Measurements from ENCODE around the gene KIAA2012.
"Not testable (repeated sequence)": the region's sequence is repeated elsewhere in the genome, so short reads cannot be mapped to it uniquely, and the experiment has no call there.

Gene KIAA2012

DNA sequence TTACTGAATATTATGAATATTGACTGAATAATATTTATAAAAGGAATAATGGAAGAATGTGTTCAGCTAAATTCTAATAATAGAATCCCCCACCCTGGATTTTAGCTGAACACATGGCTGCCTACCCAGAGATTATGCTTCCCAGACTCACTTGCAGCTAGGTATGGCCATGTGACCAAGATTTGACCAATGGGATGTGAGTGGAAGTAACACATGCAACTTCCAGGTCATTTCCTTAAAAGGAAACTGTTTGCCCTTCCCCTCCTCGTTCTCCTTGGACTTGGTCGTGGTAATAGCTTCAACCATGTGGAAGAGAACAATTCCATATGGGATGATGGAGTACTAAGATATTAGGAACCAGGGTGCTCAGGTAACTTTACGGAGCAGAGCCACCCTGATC lies 47.8 kb downstream of the KIAA2012 start:
- DNase-seq = no peak

DNA sequence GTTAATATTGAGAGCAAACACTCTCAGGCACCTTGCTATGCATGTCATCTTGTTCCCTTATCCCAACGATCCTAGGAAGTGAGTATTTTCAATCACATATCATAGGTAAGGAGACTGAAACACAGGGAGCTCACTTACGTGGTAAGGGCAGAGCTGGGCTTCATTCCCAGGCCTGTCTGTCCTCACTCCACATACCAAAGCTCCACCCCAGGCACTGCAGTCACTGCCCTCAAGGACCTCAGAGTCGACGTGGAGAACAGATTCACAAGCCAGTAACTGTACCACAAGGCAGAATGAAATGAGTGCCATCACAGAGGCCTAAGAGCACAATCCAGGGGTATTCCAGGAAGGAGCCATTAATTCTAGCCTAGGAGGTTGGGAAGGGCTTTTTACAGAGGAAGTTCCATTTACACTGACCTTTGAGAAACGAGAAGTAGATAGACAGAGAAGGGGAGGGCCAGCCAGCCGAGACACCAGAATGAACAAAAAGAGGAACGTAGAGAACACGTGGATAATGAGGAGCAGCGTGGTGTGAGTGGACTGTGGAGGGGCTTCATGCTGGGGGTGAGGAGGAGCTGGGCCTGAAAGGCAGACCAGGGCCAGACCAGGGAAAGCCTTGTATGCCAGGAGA lies 48.6 kb downstream of the KIAA2012 start:
- DNase-seq = no peak

DNA sequence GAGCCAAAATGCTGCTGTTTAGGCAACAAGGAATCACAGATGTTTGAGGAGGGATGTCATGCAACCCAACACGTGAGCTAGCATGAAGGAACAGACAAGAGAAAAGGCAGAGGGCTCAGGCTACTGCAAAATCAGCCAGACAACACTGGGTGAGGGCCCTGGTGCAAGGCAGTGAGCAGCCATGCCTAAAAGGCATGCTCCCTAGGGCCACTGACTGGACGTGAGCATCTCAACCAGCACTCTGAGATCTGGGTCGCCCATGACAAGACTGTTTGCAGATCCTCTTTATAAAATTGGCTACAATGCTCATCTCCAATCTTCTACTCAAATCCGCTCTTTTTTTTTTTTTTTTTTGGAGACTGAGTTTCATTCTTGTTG lies 49.1 kb downstream of the KIAA2012 start:
- DNase-seq = no peak

DNA sequence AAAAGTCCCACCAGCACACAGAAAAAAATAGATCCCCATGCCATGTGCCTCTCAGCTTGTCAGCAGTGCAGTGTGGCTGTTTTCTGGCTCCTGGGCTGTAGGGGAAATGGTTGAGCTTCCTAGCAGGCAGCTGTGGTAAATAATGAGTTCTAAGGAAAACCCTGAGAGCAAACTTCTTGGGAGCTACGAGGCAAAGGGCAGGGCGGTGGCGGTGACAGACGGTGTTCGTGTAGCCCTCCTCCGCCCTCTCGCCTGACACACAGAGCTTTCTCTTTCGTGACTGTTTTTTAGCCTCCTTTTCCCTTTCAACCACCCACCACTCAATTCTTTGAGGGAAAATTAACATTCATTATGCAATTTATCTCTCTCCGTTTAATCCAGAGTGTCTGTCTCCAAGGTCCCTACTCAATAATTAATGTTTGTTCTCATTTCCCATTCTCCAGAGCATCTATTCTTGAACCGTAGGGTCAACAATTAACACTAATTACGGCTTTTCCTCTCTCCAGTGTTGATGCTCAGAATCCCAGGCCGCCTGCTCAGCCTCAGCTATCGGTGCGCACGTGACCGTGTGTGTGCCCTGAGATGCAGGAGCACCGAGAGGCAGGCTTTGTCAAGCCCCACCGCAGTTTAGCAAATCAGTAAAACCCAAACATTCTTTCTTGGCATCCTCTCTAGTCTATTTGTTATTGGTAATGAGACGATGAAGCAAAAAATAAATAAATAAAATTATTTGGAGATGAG lies 50.1 kb downstream of the KIAA2012 start:
- no peak for DNase-seq

DNA sequence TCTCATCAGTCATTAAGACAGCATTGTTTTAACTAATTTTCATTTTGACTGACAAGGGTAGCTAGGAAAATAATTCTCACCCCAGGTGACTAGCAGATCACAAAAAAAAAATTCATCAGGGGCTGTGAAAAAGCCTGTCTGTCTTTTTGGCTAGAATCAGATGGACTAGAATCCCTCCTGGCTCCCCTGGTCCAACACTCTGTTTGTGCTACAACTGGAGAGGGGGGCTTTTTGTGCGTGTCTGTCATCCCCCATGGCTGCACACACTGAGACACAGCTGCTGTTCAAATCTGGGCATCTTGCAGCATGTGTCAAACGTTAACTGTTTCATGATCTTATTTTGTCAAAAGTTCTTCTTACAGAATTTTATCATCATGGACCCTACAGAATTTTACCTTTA lies 51.2 kb downstream of the KIAA2012 start:
- DNase-seq = no peak

DNA sequence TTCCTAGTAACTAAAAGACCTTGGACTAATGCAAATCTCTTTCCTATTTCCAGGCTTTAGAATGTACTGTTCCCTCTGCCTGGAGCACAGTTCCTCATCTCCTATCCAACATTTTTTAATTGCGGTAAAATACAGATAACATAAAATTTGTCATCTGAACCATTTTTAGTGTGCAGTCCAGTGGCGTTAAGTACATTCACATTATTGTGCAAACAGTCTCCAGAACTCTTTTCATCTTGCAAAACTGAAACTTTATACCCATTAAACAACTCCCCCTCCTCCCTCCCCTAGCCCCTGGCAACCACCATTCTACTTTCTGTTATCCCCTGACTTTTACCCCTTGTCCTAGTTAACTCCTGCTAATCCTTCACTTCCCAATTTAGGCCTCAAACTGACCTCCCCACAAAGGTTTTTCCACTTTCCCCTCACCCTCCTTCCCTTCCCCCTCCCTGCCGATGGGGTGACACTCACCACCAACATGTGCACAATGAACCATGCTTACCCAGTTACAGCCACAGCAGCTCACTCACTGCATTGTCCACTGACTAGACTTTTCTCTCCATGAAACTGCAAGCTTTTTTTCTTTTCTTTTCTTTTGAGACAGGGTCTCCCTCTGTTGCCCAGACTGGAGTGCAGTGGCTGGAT lies 54.8 kb downstream of the KIAA2012 start:
- DNase-seq = no peak

DNA sequence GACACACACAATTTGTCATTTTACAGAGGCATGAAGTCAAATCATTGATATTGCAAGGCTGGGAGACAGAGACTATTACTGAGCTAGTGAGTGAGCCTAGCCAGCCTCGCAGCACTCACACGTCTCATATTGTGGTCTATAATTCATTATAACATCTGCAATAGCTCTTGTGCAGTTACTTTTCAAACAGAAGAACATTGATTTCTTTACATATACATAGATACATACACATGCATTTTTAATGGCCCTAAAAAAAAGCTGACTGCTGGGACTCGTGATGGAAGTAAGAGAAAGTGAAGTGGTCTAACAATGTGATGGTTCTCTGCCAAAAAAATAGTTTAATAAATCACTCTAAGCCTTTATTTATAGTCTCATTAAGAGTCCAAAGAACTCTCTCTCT lies 56.8 kb downstream of the KIAA2012 start:
- DNase-seq = no peak

DNA sequence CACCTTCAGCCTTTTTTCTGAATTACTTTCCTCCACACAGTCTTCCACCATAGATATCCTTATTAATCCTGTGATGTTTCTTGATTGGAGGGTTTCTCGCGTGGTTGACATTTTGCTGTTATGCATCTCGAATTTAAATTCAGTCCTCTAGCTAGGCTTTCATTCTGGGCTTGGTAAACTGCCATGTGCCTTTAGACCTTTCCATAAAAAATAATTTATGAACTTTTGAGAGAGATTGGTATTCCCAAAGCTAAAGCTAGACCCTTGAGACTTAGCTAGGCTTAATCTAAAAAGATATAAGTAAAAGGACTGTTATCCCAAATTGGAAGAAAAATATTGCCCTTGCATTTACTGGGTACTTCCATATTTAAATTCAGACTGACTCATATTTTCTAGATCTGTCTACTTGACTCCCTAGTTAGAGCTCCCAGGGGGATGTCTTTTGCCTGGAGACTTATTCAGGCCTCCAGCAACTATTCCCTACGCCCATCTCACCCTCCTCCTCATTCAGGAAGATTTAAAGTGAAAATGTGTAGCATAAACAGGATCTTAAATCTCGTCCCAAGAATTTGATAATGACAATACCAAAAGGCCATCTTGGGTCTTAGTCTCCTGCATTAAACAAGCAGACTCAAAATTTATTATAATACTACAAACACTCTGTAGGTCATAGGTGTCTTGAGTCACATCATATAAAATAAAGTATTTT lies 60.3 kb downstream of the KIAA2012 start:
- DNase-seq = no peak

DNA sequence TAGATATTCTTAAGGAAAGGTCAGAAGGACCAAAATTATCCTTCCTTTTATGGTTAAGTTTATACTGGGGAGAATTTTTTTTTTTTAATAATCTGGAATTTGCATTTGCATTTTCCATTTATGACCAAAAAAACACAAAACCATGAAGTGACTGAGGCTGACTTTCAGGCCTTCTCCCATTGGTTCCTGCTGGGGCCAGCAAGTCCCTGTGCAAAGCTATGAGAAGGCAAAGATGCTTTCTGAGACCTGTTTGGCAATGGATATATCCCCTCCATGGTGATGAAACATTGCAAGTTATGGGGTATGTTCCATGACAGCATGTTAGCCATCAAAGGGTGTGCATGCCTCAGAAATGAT lies 60.8 kb downstream of the KIAA2012 start:
- DNase-seq = no peak

DNA sequence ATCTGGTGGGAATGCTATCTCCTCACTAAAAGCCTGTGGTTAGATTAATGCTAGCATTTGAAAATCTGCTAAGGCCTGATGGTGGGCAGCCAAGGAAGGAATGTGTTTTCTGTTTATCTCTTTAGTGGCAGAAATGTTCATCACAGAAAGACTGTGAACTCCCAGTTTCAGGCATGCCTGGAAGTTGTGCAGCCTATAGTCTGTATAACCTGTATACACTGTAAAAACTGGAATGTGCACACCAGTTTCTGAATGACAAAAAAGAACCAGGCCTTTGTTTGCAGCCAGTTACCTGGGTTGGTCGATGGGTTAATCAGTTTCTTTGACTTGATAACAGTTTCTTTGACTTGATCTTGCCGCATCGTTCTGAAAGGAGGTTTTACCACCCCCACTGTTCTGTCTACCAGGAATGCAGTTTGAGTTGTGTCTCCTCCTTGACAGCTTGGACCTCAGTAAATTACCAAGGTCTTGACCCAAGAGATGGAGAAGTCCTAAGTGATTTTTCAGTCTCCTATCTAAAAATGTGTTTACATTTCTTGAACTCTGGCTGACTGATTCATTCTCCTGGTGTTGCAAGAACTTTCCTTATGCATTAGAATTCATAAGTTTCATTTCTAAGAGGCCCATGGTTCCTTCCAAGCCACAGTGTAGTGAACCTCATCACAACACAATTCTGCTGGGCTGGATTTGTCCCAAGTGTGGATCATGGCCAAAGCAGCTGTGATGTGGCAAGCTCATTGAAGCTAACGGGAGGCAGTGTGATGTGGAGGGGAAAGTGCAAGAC lies 62.2 kb downstream of the KIAA2012 start:
- no peak for DNase-seq

DNA sequence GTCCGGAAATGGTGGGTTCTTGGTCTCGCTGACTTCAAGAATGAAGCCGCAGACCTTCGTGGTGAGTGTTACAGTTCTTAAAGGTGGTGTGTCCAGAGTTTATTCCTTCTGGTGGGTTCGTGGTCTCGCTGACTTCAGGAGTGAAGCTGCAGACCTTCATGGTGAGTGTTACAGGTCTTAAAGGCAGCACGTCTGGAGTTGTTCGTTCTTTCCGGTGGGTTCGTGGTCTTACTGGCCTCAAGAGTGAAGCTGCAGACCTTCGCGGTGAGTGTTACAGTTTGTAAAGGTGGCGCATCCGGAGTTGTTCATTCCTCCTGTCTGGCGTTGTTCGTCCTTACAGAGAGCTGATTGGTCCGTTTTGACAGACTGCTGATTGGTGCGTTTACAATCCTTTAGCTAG lies 63.0 kb downstream of the KIAA2012 start:
- not testable (repeated sequence) for DNase-seq

DNA sequence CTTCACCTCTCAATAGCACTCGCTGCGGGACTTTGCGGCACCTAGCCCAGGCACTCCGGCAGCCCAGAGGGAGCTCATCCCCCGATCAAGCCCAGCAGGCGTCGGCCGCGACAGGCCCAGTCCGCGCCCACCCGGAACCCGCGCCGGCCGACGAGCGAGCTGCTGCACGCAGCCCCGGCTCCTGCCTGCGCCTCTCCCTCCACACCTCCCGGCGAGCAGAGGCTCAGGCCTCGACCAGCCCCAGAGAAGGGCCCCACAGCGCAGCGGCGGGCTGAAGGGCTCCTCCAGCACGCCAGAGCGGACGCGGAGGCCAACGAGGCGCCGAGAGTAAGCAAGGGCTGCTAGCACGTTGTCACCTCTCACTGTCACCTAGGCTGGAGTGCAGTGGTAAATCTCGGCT lies 63.5 kb downstream of the KIAA2012 start:
- DNase-seq = no peak

DNA sequence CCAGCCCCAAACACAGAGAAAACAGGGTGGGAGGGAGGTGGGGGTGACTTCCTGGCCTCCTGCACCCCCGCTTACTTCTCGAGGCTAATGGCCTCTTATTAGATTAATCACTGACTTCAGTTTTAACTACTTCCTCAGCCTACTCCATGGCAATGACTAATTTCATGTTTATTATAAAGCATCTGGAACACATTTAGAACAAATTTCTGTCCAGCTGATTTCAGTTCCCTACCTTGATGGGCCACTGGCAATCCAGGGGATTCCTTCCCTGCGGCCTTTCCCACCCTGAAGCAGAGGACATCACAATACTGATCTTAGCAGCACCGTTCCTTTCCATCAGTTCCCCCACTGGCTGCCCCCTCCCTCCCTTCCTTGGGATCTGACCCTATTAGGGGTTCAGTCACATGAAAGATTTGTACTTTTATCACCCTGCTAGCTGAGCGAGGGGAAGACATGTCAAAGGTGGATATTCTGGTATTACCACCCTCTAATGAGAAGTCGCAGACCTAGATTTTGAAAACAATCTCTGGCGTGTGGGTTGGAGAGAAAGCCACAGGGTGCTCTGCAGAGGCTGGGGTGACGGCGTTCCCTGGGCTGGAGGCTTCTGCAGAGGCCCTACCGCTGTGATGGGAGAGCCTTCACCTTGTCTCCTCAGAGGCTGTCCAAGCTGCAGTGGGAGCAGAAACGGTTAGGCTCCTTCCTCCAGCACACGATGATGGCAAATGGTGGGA lies 67.6 kb downstream of the KIAA2012 start:
- DNase-seq = no peak

DNA sequence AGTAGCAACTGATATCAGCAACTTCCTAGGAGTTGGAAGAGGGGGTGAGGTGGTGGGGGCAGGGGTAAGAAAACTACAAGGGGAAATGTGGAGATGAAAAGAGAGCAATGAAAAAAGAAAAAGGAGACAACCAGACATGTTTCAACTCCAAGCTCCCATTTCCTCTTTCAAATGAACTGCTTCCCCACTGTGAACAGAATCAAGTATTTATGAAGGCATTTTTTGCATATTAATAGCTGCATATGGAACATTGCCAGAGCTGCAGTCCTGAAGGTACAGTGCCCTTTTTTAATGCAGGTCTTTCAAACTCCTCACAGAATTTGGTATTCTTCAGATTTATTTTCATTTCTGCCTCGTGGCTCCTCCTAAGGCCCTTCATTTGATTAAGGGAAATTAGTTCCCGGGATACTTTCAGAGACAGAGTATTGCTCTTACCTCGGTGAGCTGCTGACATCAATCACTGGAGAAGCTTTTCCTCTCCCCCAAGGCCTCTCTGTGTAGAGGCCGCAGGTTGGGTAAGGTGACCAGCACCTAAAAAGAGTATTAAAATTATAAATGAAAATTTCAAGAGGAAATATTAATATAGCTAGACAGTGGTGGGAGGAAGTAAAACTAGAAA lies 68.4 kb downstream of the KIAA2012 start:
- no peak for DNase-seq

DNA sequence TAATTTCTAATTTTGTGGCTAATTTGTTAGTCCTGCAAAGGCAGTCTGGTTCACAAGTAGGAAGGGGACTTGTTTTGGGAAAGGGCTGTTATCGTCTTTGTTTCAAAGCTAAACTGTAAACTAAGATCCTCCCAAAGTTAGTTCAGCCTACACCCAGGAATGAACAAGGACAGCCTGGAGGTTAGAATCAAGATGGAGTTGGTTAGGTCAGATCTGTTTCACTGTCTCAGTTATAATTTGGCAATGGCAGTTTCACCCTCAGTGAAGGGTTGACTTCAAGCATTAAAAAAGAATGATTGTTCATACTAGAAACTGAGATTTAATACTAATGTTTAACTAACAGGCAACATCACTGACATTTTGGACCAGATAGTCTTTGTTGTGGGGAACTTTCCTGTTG lies 69.5 kb downstream of the KIAA2012 start:
- DNase-seq = no peak

DNA sequence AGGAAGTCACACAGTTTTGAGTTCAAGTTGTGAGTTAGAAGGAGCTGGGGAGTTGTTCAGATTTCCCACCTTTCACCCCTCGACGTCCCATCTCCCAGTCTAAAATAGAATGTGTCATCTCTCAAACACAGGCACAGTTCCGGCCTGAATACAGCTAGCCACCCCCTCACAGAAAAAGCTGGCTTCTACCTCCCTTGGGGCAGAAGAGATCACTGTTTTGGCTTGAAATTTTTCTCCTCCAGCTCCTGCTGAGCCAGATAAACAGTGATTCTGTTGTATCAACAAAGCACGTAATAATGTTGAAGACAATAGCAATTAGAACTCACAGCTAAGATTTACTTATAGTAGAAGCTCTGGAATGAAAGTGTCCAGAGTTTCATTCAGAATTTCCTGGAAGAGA lies 74.7 kb downstream of the KIAA2012 start:
- no peak for DNase-seq

DNA sequence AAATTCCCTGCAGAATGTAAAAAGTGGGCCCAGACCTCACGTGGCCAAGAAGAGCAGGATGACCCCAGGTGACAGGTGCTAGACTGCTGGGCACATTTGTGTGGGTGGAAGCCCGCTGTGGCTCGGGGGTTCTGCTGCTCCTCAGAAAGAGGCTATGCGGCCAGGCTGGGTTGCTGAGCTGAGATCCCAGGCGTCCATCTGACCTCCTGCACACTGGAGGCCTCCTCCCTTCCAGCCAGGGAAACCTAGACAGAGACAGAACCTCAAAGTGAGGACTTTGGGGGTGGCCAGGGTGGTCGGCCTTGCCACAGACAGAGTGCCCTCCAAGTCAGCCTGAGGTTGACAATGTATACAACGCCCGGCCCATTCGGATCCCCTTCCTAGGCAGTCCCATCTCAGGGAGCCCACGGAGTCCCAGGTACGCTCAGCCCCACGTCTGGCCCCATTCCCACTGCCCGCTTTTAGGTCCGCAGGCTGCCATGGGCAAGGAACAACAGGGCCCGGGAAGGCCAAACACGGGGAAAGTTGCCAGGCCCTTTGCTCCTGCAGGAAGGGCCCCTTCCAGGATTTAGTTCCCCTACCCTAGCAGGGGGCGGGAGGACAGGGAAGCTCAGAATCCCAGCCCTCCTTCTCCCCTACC lies 75.6 kb downstream of the KIAA2012 start:
- no peak for DNase-seq

DNA sequence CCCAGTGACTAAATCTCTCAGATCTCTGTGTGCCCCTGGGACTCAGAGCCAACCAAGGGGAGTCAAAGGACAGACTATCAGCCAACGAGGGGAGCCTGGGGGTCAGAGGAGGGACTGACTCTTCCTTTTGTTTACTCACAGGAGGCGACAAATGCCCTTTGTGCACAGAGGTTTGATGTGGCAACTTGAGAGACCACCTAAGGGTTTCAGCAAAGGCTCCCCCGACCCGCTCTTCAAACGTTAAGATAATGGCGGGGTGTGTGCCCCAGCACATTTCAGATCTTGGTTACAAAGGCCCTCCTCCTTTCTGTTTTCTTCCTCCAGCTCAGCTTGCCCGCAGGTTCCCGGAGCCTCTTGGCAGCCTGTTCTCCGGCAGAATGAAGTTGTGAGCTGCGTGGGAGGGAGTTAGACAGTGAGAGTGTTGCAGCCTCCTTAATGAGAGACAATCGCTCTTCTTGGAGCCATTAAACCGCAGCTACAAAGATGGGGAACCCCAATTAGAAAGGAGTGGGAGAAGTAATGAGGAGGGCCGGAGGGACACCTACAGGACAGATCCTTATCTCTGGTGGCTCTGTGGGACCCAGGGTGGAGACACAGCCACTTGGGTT lies 76.2 kb downstream of the KIAA2012 start:
- no peak for DNase-seq

DNA sequence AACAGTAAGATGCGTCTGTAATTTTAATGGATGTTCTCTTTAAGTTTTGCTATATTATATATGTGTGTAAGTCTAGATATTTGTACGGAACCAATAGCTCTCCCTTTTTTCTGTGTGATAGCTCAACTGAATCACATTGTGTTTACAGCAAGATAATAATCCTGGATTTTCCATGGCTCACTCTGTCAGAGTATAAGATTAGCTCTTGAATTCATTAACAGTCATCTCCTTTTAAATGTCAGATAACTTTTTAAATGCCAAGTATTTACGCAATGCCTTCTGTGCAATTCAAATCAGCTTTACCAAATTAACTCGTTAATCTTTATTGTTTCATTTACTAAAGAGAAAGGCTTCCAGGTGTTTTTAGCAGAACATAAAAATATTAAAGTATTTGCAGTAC lies 76.9 kb downstream of the KIAA2012 start:
- no peak for DNase-seq

DNA sequence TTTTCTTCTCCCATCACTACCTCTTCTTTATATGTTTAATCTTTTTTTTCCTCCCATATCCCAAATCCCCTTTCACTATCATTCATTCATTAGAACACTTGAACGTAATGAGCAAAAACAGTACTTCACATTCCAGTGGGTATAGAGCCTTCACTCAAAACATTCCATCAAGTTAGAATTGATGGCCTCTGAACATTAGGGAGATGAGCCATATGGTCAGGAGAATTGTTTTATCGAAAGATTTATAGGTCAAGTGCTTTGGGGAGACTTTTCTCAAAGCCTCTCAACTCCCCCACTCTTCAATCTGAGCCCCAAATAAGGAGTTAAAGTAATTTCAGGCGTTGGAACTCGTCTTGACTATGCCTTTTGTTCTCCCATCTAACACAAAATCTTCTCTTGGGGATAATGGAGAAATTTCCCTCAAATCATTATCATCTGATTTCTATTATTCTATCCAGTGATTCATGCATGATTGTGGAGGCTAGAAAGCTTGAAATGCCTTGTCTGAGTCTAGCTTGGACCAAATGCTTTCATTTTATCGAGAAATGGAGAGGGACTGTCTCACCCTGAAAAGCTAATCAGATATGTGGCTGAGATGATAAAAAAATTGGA lies 79.2 kb downstream of the KIAA2012 start:
- DNase-seq = no peak
